A549 (cell line): Measurements from ENCODE around the gene EHF. TPM values are rescaled to one million over a fixed set of nuclear protein-coding genes. Genes with fewer than 3 reads are reported as not detected.

Experiments
- ATOH8 ChIP-seq: fragments of 250-450 bp; sonication (Bioruptor Pico); IDR thresholded peaks from 2 replicates; pipeline ENCODE4 v1.5.0; 2020; ENCODE audit warnings: low read depth, mild to moderate bottlenecking, moderate library complexity
- BCL3 ChIP-seq: fragments of >200 bp; sonication (Bioruptor Twin); formaldehyde crosslinking; IDR thresholded peaks from 3 replicates; pipeline ENCODE4 v1.6.1; 2016
- CBX2 ChIP-seq: fragments of 200-600 bp; sonication (generic); IDR thresholded peaks from 2 replicates; pipeline ENCODE4 v1.6.1; 2016; ENCODE audit warnings: low read depth, mild to moderate bottlenecking, borderline replicate concordance
- CEBPB ChIP-seq, 2 experiments: fragments of >200 bp in 1 of 2; sonication (Bioruptor Twin) in 1 of 2; formaldehyde crosslinking in 1 of 2; IDR thresholded peaks; 2 replicates each; pipeline ENCODE4 v1.6.1; 2012 to 2016
- CHD2 ChIP-seq: fragments of 150-350 bp; IDR thresholded peaks from 2 replicates; pipeline ENCODE4 v1.6.1; 2014; ENCODE audit warnings: low read length; ENCODE audit not compliant: partially characterized antibody
- CHD4 ChIP-seq: fragments of 200-600 bp; sonication (generic); IDR thresholded peaks from 2 replicates; pipeline ENCODE4 v1.6.1; 2016; ENCODE audit warnings: antibody characterized with exemption, mild to moderate bottlenecking, borderline replicate concordance
- E2F6 ChIP-seq: IDR thresholded peaks from 2 replicates; pipeline ENCODE4 v1.6.1; 2012; ENCODE audit warnings: low read depth, borderline replicate concordance
- EHF ChIP-seq: fragments of 250-450 bp; sonication (Bioruptor Pico); IDR thresholded peaks from 2 replicates; pipeline ENCODE4 v1.5.0; 2020; ENCODE audit warnings: mild to moderate bottlenecking
- EHMT2 ChIP-seq: fragments of 200-600 bp; sonication (generic); IDR thresholded peaks from 2 replicates; pipeline ENCODE4 v1.6.1; 2016; ENCODE audit warnings: antibody characterized with exemption, low read depth, mild to moderate bottlenecking, moderate library complexity
- ELK1 ChIP-seq: fragments of 150-350 bp; IDR thresholded peaks from 2 replicates; pipeline ENCODE4 v1.6.1; 2014; ENCODE audit warnings: low read depth, mild to moderate bottlenecking, low read length
- FOSB ChIP-seq: fragments of 250-450 bp; sonication (Bioruptor Pico); IDR thresholded peaks from 2 replicates; pipeline ENCODE4 v1.5.0; 2020; ENCODE audit warnings: mild to moderate bottlenecking, moderate library complexity
- FOSL2 ChIP-seq, 2 experiments: fragments of 450-650 bp in 1 of 2; fragments of >200 bp in 1 of 2; sonication (Bioruptor Twin) in 1 of 2; formaldehyde crosslinking; IDR thresholded peaks; 2 replicates each; pipeline versions ENCODE4 v1.5.0 to v1.6.1; 2016 to 2020; ENCODE audit warnings: mild to moderate bottlenecking in 1 of 2, moderate library complexity in 1 of 2
- GATA3 ChIP-seq: IDR thresholded peaks from 2 replicates; pipeline ENCODE4 v1.6.1; 2012; ENCODE audit warnings: borderline replicate concordance
- HDAC2 ChIP-seq: fragments of 200-600 bp; sonication (generic); IDR thresholded peaks from 2 replicates; pipeline ENCODE4 v1.6.1; 2016
- HES2 ChIP-seq: fragments of >200 bp; sonication (Bioruptor Twin); formaldehyde crosslinking; IDR thresholded peaks from 2 replicates; pipeline ENCODE4 v1.6.1; 2016
- HOXB13 ChIP-seq: fragments of 250-450 bp; sonication (Bioruptor Pico); IDR thresholded peaks from 2 replicates; pipeline ENCODE4 v1.5.0; 2020; ENCODE audit warnings: low read depth, mild to moderate bottlenecking, moderate library complexity
- KDM5A ChIP-seq: fragments of 200-600 bp; sonication (generic); IDR thresholded peaks from 2 replicates; pipeline ENCODE4 v1.6.1; 2016; ENCODE audit warnings: antibody characterized with exemption, mild to moderate bottlenecking
- MAX ChIP-seq: IDR thresholded peaks from 2 replicates; pipeline ENCODE4 v1.6.1; 2012
- NFE2L2 ChIP-seq: fragments of 150-350 bp; conservative IDR thresholded peaks from 2 replicates; pipeline ENCODE4 v1.6.1; 2014; ENCODE audit warnings: low read length
- NPAS2 ChIP-seq: fragments of 250-450 bp; sonication (Bioruptor Pico); IDR thresholded peaks from 2 replicates; pipeline ENCODE4 v1.8.0; 2022; ENCODE audit warnings: mild to moderate bottlenecking, moderate library complexity, borderline replicate concordance
- NR3C1 ChIP-seq: fragments of >200 bp; sonication (Bioruptor Twin); formaldehyde crosslinking; IDR thresholded peaks from 3 replicates; pipeline ENCODE4 v1.6.1; 2017
- POLR2A ChIP-seq: IDR thresholded peaks from 2 replicates; pipeline ENCODE4 v1.6.1; 2012; ENCODE audit warnings: mild to moderate bottlenecking, low read length
- RAD21 ChIP-seq, 2 experiments: fragments of >200 bp in 1 of 2; sonication (Bioruptor Twin) in 1 of 2; formaldehyde crosslinking in 1 of 2; IDR thresholded peaks in 1 of 2; conservative IDR thresholded peaks in 1 of 2; 2 replicates in 1 of 2; 3 replicates in 1 of 2; pipeline ENCODE4 v1.6.1; 2012 to 2018; ENCODE audit warnings: inconsistent platforms in 1 of 2
- REST ChIP-seq: fragments of 200-600 bp; sonication (generic); IDR thresholded peaks from 2 replicates; pipeline ENCODE4 v1.6.1; 2016; ENCODE audit warnings: antibody characterized with exemption, mild to moderate bottlenecking, moderate library complexity
- SMC3 ChIP-seq: fragments of >200 bp; sonication (Bioruptor Twin); formaldehyde crosslinking; IDR thresholded peaks from 3 replicates; pipeline ENCODE4 v1.6.1; 2018; ENCODE audit warnings: inconsistent platforms
- SREBF2 ChIP-seq: fragments of 450-650 bp; IDR thresholded peaks from 2 replicates; pipeline ENCODE4 v1.6.1; 2014; ENCODE audit warnings: mild to moderate bottlenecking, moderate library complexity
- TFCP2L1 ChIP-seq: fragments of 250-450 bp; sonication (Bioruptor Pico); IDR thresholded peaks from 2 replicates; pipeline ENCODE4 v1.5.0; 2021; ENCODE audit warnings: mild to moderate bottlenecking
- TP53 ChIP-seq: fragments of 250-450 bp; sonication (Bioruptor Pico); IDR thresholded peaks from 2 replicates; pipeline ENCODE4 v1.5.0; 2021; ENCODE audit warnings: mild to moderate bottlenecking, moderate library complexity
- USF2 ChIP-seq: fragments of 450-650 bp; IDR thresholded peaks from 2 replicates; pipeline ENCODE4 v1.6.1; 2014; ENCODE audit warnings: antibody characterized with exemption
- ZC3H11A ChIP-seq: fragments of 450-650 bp; IDR thresholded peaks from 2 replicates; pipeline ENCODE4 v1.6.1; 2014; ENCODE audit warnings: antibody characterized with exemption, mild to moderate bottlenecking
- ZFP36 ChIP-seq: fragments of 450-650 bp; IDR thresholded peaks from 2 replicates; pipeline ENCODE4 v1.6.1; 2014; ENCODE audit warnings: borderline replicate concordance; ENCODE audit not compliant: partially characterized antibody
- ZNF302 ChIP-seq: fragments of 250-450 bp; sonication (Bioruptor Pico); IDR thresholded peaks from 2 replicates; pipeline ENCODE4 v1.9.0; 2021; ENCODE audit warnings: inconsistent platforms, mild to moderate bottlenecking, moderate library complexity
- ZSCAN20 ChIP-seq: fragments of 250-450 bp; sonication (Bioruptor Pico); IDR thresholded peaks from 2 replicates; pipeline ENCODE4 v1.8.0; 2022; ENCODE audit warnings: mild to moderate bottlenecking, moderate library complexity
- polyA plus RNA-seq, 4 experiments: library from polyadenylated mRNA; depleted of rRNA in 3 of 4; stranded (reverse); fragments of >200 nt; fragmentation: RNase III in 1 of 4; extraction: RNeasy Plus Mini Kit Qiagen cat#74134 plus additional on column Dnase treatment in 1 of 4; gene quantifications; 2 replicates in 3 of 4; 3 replicates in 1 of 4; pipeline ENCODE4 v1.2.3, GENCODE V29; 2011 to 2017

EHF gene
- polyA plus RNA-seq, 2 of the 4 experiments (the other 2 are of a cell fraction), result 5.4 to 7.8 TPM

GRCh38 chr11:34640050-34640923 is 19.4 kb downstream of the EHF start (continued):
- TF ChIP-seq ZFP36 (no peak), GATA3 (peak; percentile 82), ZSCAN20 (0 out of 2 replicates have a peak, but pooled peaks have one; percentile 58), TP53 (CRISPR knock-in tag) (no peak), KDM5A (no peak), NR3C1 (no peak), CHD2 (no peak), BCL3 (peak; percentile 58; the same call in 2 of the 3 replicates), NFE2L2 (no peak), SREBF2 (no peak), E2F6 (no peak), REST (no peak), HES2 (no peak), SMC3 (peak; percentile 61), HOXB13 (CRISPR knock-in tag) (peak; percentile 66; the same call in 1 of the 2 replicates), ATOH8 (CRISPR knock-in tag) (no peak), CBX2 (no peak), HDAC2 (peak; percentile 74; the same call in 1 of the 2 replicates), EHMT2 (no peak), FOSL2 (IDR thresholded peaks at IDR 0.05) (no peak), FOSL2 (CRISPR knock-in tag; IDR thresholded peaks at IDR 0.05) (peak; percentile 7; the same call in 1 of the 2 replicates), USF2 (no peak), RAD21 (conservative IDR thresholded peaks at IDR 0.05 in 1 of 2, IDR thresholded peaks at IDR 0.05 in 1 of 2) (peak; percentile 39 to 69; a peak in 4 of 5 replicates), MAX (peak; percentile 71), NPAS2 (no peak), ELK1 (no peak), CEBPB (IDR thresholded peaks at IDR 0.05) (peak; percentile 56 to 92), POLR2A (peak; percentile 33; the same call in 1 of the 2 replicates), EHF (CRISPR knock-in tag) (peak; percentile 84; the same call in 1 of the 2 replicates), CHD4 (peak; percentile 23; the same call in 1 of the 2 replicates), TFCP2L1 (CRISPR knock-in tag) (no peak), ZC3H11A (no peak), ZNF302 (no peak), FOSB (CRISPR knock-in tag) (no peak)
